Activated CD4-positive, alpha-beta T cell treated with anti-CD3 and anti-CD28 coated beads, Interleukin-2, amount 10 ng/mL, durations not matched to agents 7 days and 5 days (primary cell): ENCODE data around the gene RNF13. TPM values are rescaled to one million over a fixed set of nuclear protein-coding genes. Genes with fewer than 3 reads are reported as not detected.
"Not testable (repeated sequence)": the region's sequence is repeated elsewhere in the genome, so short reads cannot be mapped to it uniquely, and the experiment has no call there.

Experiments used
- CTCF ChIA-PET: fragments of 350-600 bp; sonication (Branson Sonifier 250); formaldehyde crosslinking; loops from one replicate; lab custom pipeline; 2021; ENCODE audit warnings: antibody characterized with exemption; lab: Charles Lee
- POLR2A ChIA-PET: fragments of 350-600 bp; sonication (Branson Sonifier 250); formaldehyde crosslinking; loops from one replicate; lab custom pipeline; 2021; ENCODE audit warnings: antibody characterized with exemption; lab: Charles Lee
- DNase-seq: peaks from one replicate; pipeline ENCODE4 v3.0.0-alpha.2; 2020
- H3K27ac Mint-ChIP-seq: one replicate; pipeline ENCODE4 v1.8.0; 2021; ENCODE audit warnings: mild to moderate bottlenecking, moderate library complexity, mixed read lengths
- H3K27me3 Mint-ChIP-seq: one replicate; pipeline ENCODE4 v1.8.0; 2021; ENCODE audit warnings: mixed read lengths
- H3K36me3 Mint-ChIP-seq: one replicate; pipeline ENCODE4 v1.8.0; 2021; ENCODE audit warnings: low read depth, mixed read lengths
- H3K4me1 Mint-ChIP-seq: one replicate; pipeline ENCODE4 v1.8.0; 2021; ENCODE audit warnings: mixed read lengths
- H3K4me3 Mint-ChIP-seq: one replicate; pipeline ENCODE4 v1.8.0; 2021; ENCODE audit warnings: mild to moderate bottlenecking, moderate library complexity, mixed read lengths
- H3K9me3 Mint-ChIP-seq: one replicate; pipeline ENCODE4 v1.8.0; 2021; ENCODE audit warnings: mixed read lengths
- total RNA-seq, 2 experiments: library from RNA; stranded (reverse); gene quantifications; one replicate each; pipeline ENCODE4 v1.2.3, GENCODE V29; 2021

RNF13 gene
- total RNA-seq, 2 experiments from 2014 or later = 33.0 to 45.7 TPM

DNA sequence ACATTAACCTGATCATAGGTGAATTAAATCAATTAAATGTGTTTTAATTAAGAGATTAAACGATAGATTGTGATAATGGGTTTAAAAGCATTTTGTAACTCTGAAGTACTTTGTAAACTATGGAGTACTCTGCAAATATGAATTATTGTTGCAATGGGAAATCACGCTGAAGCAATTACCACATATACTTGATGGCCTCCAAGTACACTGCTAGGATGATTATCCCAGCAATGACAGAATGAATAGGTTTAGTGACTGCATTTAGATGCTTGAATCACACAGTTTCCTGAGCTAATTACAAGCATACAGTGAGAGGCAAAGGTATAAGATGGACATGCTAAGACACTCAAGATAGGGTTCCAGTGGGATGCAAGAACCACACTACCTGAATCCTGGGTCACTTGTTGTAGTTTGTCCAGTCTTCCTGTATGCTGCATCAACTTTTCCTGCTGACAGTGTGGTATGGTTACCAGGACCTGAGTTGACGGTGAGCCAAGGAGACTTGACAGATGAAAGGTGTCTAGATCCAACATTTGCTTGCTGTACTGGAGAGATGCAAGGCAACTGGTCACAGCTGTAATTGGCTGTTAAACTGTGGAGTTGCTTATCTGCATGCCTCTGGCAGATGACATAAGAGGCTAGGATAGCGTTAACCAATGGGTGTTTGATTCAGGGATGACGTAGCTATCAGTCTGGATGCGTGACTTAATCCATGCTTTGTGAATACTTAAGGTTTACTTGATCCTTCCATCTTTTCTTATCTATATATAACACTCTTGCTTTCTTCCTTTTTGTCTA is 38.0 kb downstream of the RNF13 start:
- ChIA-PET CTCF (no interaction called here), POLR2A (no interaction called here)
- Mint-ChIP-seq H3K4me1 (peaks cover 2% of the 10 kb centered on the region), H3K9me3 (no peaks in the 10 kb centered on the region), H3K27me3 (no peaks in the 10 kb centered on the region), H3K36me3 (peaks cover 50% of the 10 kb centered on the region), H3K27ac (no peak overlapping the region), H3K4me3 (no peak overlapping the region)
- no peak for DNase-seq

DNA sequence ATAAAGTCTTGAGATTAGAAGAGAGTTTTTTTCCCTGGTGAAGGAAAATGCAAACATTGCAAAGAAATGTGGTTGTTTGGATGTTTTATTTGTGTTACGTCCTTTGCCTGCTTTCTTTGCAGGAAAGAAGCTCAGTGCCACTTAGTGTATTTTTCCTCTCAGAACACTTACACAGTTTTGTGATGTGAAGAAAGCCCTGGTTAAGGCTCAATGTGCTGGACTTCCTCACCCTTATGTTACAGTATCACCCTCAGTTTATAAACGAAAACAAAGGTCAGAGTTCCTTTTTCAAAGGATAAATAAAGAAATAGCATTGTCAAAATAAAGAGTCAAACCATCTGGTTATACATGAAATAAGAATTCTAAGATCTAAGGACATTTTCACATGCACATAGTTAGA is 45.9 kb downstream of the RNF13 start:
- Mint-ChIP-seq H3K4me1 (no peaks in the 10 kb centered on the region), H3K27me3 (no peaks in the 10 kb centered on the region), H3K4me3 (no peak overlapping the region), H3K36me3 (peaks cover 41% of the 10 kb centered on the region), H3K27ac (no peak overlapping the region), H3K9me3 (peaks cover 4% of the 10 kb centered on the region)
- CTCF ChIA-PET = interaction anchor here (0.5 to 2.0 kb wide), 2 partner anchors 11 to 210 kb away, joined by 4 to 6 read pairs; no protein-coding TSS in a partner anchor
- POLR2A ChIA-PET = no interaction called here
- no peak for DNase-seq

DNA sequence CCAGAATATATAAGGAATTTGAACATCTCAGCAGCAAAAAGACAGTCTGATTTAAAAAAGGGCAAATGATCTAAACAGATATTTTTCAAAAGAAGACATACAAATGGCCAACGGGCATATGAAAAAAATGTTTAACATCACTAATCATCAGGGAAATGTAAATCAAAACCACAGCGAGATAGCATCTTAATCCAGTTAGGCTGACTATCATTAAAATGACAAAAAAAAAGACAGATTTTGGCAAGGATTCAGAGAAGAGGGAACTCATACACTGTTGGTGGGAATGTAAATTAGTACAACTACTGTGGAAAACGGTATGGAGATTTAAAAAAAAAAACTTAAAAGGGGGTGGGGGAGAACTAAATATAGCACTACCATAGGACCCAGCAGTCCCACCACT is 47.9 kb downstream of the RNF13 start:
- Mint-ChIP-seq H3K27me3 (no peaks in the 10 kb centered on the region), H3K36me3 (peaks cover 37% of the 10 kb centered on the region), H3K4me1 (no peaks in the 10 kb centered on the region), H3K4me3 (no peak overlapping the region), H3K27ac (no peak overlapping the region), H3K9me3 (peaks cover 8% of the 10 kb centered on the region)
- no peak for DNase-seq
- ChIA-PET POLR2A (no interaction called here), CTCF (no interaction called here)

- DNase-seq = no peak
- ChIA-PET CTCF (no interaction called here), POLR2A (no interaction called here)
- Mint-ChIP-seq H3K4me1 (no peaks in the 10 kb centered on the region), H3K36me3 (peaks cover 56% of the 10 kb centered on the region), H3K27me3 (no peaks in the 10 kb centered on the region), H3K9me3 (peaks cover 26% of the 10 kb centered on the region), H3K27ac (no peak overlapping the region), H3K4me3 (no peak overlapping the region)
Observed at GRCh38 chr3:149867563-149867962, 54.5 kb downstream of the RNF13 start.

GRCh38 chr3:149871855-149872254 is 58.8 kb downstream of the RNF13 start:
- Mint-ChIP-seq H3K27me3 (no peaks in the 10 kb centered on the region), H3K27ac (no peak overlapping the region), H3K36me3 (peaks cover 46% of the 10 kb centered on the region), H3K4me3 (no peak overlapping the region), H3K9me3 (peaks cover 15% of the 10 kb centered on the region), H3K4me1 (no peaks in the 10 kb centered on the region)
- DNase-seq = no peak
- ChIA-PET POLR2A (no interaction called here), CTCF (no interaction called here)

DNA sequence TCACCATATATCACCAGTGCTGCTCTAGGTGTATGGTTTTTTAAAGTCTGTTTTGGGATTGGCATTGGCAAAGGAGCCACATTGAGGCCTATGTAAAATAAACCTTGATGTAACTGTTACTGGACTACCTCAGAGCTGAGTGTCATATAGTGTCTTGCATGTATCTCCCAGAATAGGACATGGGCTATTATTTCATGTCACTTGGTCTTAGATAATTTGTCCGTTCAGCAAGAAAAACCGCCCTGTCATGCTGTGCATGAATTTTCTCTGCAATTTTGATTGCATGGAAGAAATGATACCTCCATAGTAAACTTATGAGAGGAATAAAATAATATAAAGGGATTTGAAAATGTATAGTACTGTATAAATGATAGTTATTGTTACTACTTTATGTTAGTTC is 59.6 kb downstream of the RNF13 start:
- peaks cover 39% of the 10 kb centered on the region for H3K36me3 Mint-ChIP-seq
- no peak for DNase-seq
- no peaks in the 10 kb centered on the region for H3K27me3 Mint-ChIP-seq
- no peak overlapping the region for H3K4me3 Mint-ChIP-seq
- POLR2A ChIA-PET = no interaction called here
- peaks cover 11% of the 10 kb centered on the region for H3K9me3 Mint-ChIP-seq
- no peak overlapping the region for H3K27ac Mint-ChIP-seq
- CTCF ChIA-PET = no interaction called here
- H3K4me1 Mint-ChIP-seq = no peaks in the 10 kb centered on the region

DNA sequence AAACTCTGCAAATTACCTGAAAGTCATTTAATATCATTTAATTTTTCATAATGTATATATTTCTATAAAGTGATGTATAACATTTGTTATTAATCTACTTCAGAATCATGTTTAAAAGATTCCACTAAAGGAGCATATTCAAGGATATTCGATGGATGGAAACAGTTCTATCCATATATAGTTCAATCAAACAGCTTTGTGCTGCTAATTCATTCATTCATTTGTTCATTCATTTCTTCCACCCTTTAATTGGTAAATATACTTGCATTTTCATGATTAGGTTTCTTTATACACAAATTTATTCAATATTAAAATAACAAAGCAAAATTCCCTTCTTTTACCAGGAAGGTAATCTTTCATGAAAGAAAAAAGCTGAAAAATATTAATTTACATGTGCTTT is 64.7 kb downstream of the RNF13 start:
- POLR2A ChIA-PET = no interaction called here

DNA sequence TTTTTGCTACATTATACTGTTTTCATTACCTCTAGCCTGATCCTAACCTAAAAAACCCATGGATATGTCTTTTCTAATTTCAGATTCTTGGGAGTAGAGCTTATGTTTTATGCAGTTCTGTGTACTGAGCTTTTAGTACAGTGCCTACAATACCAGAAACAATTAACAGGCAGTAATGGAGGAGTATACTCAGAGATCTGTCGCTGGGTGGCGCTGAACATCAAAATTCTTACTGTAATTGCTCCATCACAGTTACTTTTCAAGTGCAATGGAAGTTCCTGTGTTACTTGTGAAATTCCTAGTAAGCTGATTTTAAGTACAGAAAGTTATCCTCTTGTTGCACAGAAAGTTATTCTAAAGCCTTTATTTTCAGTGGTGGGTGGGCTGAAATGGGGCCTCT is 66.9 kb downstream of the RNF13 start:
- POLR2A ChIA-PET = no interaction called here
- peak; percentile 30 for DNase-seq
- Mint-ChIP-seq H3K4me1 (peaks cover 5% of the 10 kb centered on the region), H3K36me3 (peaks cover 22% of the 10 kb centered on the region), H3K4me3 (no peak overlapping the region), H3K27ac (no peak overlapping the region), H3K9me3 (peaks cover 3% of the 10 kb centered on the region), H3K27me3 (no peaks in the 10 kb centered on the region)
- CTCF ChIA-PET = interaction anchor here (0.6 to 1.2 kb wide), 2 partner anchors 16 to 560 kb away, joined by 3 read pairs; no protein-coding TSS in a partner anchor

More for the DNA sequence above, 64.7 kb downstream of the RNF13 start:
- DNase-seq = no peak
- Mint-ChIP-seq H3K27ac (no peak overlapping the region), H3K9me3 (no peaks in the 10 kb centered on the region), H3K4me1 (no peaks in the 10 kb centered on the region), H3K36me3 (peaks cover 20% of the 10 kb centered on the region), H3K4me3 (no peak overlapping the region), H3K27me3 (no peaks in the 10 kb centered on the region)
- CTCF ChIA-PET = no interaction called here

GRCh38 chr3:149881879-149882278 is 68.9 kb downstream of the RNF13 start:
- Mint-ChIP-seq H3K4me1 (peaks cover 14% of the 10 kb centered on the region), H3K36me3 (peaks cover 31% of the 10 kb centered on the region), H3K27ac (no peak overlapping the region), H3K4me3 (no peak overlapping the region), H3K9me3 (peaks cover 3% of the 10 kb centered on the region), H3K27me3 (no peaks in the 10 kb centered on the region)
- no peak for DNase-seq
- POLR2A ChIA-PET = no interaction called here
- CTCF ChIA-PET = no interaction called here

GRCh38 chr3:149883134-149883533 is 70.1 kb downstream of the RNF13 start:
- peaks cover 3% of the 10 kb centered on the region for H3K9me3 Mint-ChIP-seq
- H3K4me1 Mint-ChIP-seq = peaks cover 14% of the 10 kb centered on the region
- H3K36me3 Mint-ChIP-seq = peaks cover 37% of the 10 kb centered on the region
- H3K4me3 Mint-ChIP-seq = no peak overlapping the region
- CTCF ChIA-PET = interaction anchor here (0.6 kb wide), 1 partner anchor 23 kb away, joined by 4 read pairs; no protein-coding TSS in a partner anchor
- no peaks in the 10 kb centered on the region for H3K27me3 Mint-ChIP-seq
- POLR2A ChIA-PET = no interaction called here
- no peak overlapping the region for H3K27ac Mint-ChIP-seq
- no peak for DNase-seq

DNA sequence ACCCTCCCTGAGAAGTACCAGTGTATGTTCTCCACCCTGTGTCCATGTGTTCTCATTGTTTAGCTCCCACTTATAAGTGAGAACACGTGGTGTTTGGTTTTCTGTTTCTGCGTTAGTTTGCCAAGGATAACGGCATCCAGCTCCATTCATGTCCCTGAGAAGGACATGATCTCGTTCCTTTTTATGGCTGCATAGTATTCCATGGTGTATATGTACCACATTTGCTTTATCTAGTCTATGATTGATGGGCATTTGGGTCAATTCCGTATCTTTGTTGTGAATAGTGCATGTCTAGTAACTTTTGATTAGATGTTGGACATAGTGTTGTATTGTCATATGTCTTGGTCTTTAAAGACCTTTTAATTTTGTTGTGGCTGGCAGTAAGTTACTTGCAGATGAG is 70.8 kb downstream of the RNF13 start:
- H3K27me3 Mint-ChIP-seq, CTCF ChIA-PET, H3K27ac Mint-ChIP-seq, H3K9me3 Mint-ChIP-seq, H3K4me3 Mint-ChIP-seq, DNase-seq, POLR2A ChIA-PET: not testable (repeated sequence)
- H3K36me3 Mint-ChIP-seq = peaks cover 37% of the 10 kb centered on the region
- peaks cover 14% of the 10 kb centered on the region for H3K4me1 Mint-ChIP-seq

- CTCF ChIA-PET, DNase-seq, H3K9me3 Mint-ChIP-seq, POLR2A ChIA-PET, H3K4me3 Mint-ChIP-seq, H3K27ac Mint-ChIP-seq, H3K27me3 Mint-ChIP-seq: not testable (repeated sequence)
- peaks cover 36% of the 10 kb centered on the region for H3K36me3 Mint-ChIP-seq
- H3K4me1 Mint-ChIP-seq = peaks cover 14% of the 10 kb centered on the region
Observed at GRCh38 chr3:149884848-149885247, 71.8 kb downstream of the RNF13 start.

GRCh38 chr3:149886957-149887356 is 73.9 kb downstream of the RNF13 start:
- ChIA-PET CTCF (no interaction called here), POLR2A (no interaction called here)
- Mint-ChIP-seq H3K4me1 (peaks cover 14% of the 10 kb centered on the region), H3K36me3 (peaks cover 37% of the 10 kb centered on the region), H3K4me3 (no peak overlapping the region), H3K27me3 (no peaks in the 10 kb centered on the region), H3K27ac (no peak overlapping the region), H3K9me3 (peaks cover 3% of the 10 kb centered on the region)
- no peak for DNase-seq

- Mint-ChIP-seq H3K27ac (no peak overlapping the region), H3K4me1 (no peaks in the 10 kb centered on the region), H3K27me3 (no peaks in the 10 kb centered on the region), H3K36me3 (peaks cover 22% of the 10 kb centered on the region), H3K4me3 (no peak overlapping the region), H3K9me3 (no peaks in the 10 kb centered on the region)
- CTCF ChIA-PET = no interaction called here
- no peak for DNase-seq
- POLR2A ChIA-PET = no interaction called here
Observed at GRCh38 chr3:149891621-149892020, 78.6 kb downstream of the RNF13 start.
